Transverse colon (tissue), 3 donors: ENCODE data around the gene FBXL19.

ENCODE experiments used
- CTCF ChIP-seq, 5 experiments: fragments of 200-600 bp in 3 of 5; fragments of 450-650 bp in 2 of 5; sonication (generic) in 3 of 5; IDR thresholded peaks; 1 replicate in 2 of 5; 2 replicates in 3 of 5; pipeline ENCODE4 v1.5.1; 2016 to 2017; ENCODE audit warnings: antibody characterized with exemption in 5 of 5, inconsistent platforms in 3 of 5, mild to moderate bottlenecking in 2 of 5, moderate library complexity in 1 of 5
- EP300 ChIP-seq: sonication (generic); formaldehyde crosslinking; IDR thresholded peaks from one replicate; pipeline ENCODE4 v1.6.1; 2017; ENCODE audit warnings: antibody characterized with exemption, low read depth
- POLR2A ChIP-seq: fragments of 450-650 bp; IDR thresholded peaks from one replicate; pipeline ENCODE4 v1.6.1; 2016; ENCODE audit warnings: antibody characterized with exemption, mild to moderate bottlenecking, moderate library complexity

GRCh38 chr16:30971298-30971697 lies 47.9 kb downstream of the FBXL19 start:
- TF ChIP-seq CTCF (IDR thresholded peaks at IDR 0.05), result no peak
- no peak for TF ChIP-seq POLR2A
- TF ChIP-seq EP300, result no peak
